ENCODE results near the gene CACNG8.

- TF ChIP-seq CTCF (IDR thresholded peaks at IDR 0.05) (no peak), POLR2A (IDR thresholded peaks at IDR 0.05) (no peak)
These were observed 26.2 kb downstream of the CACNG8 start for GRCh38 chr19:53988981-53989380.

Data from body of pancreas (tissue), 4 donors.